ENCODE data around the gene ANGPTL5.

DNA sequence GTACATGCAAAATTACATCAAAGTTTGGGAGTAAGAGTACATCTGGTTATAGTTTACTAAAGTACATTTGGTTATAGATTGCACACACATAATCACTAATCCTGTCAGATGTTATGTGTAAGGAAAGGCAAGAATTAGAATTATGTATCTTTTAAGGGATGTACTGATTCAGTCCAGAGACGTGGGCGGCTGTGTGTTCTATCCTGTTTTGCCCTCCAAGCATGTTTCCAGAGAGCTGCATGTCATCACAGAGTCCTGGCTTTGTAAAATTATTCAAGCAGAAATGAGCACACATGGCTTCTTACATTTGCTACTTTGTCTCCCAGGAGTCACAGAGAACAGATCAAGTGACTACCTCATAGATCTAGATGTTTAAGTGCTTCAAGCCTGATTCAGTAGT is 34.7 kb downstream of the ANGPTL5 start:
- TF ChIP-seq, protein P1, sequence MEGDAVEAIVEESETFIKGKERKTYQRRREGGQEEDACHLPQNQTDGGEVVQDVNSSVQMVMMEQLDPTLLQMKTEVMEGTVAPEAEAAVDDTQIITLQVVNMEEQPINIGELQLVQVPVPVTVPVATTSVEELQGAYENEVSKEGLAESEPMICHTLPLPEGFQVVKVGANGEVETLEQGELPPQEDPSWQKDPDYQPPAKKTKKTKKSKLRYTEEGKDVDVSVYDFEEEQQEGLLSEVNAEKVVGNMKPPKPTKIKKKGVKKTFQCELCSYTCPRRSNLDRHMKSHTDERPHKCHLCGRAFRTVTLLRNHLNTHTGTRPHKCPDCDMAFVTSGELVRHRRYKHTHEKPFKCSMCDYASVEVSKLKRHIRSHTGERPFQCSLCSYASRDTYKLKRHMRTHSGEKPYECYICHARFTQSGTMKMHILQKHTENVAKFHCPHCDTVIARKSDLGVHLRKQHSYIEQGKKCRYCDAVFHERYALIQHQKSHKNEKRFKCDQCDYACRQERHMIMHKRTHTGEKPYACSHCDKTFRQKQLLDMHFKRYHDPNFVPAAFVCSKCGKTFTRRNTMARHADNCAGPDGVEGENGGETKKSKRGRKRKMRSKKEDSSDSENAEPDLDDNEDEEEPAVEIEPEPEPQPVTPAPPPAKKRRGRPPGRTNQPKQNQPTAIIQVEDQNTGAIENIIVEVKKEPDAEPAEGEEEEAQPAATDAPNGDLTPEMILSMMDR (IDR thresholded peaks at IDR 0.05 in 2 of 3, conservative IDR thresholded peaks at IDR 0.05 in 1 of 3; ENCODE audit: insufficient read depth in 2 of 3, low read depth in 1 of 3, low read length in 3 of 3) = no peak
- TF ChIP-seq TSHZ1 (CRISPR knock-in tag; IDR thresholded peaks at IDR 0.05) (no peak), MXI1 (IDR thresholded peaks at IDR 0.05; ENCODE audit: low read depth, low read length) (no peak), JUNB (CRISPR knock-in tag; conservative IDR thresholded peaks at IDR 0.05) (no peak), PBX2 (CRISPR knock-in tag; IDR thresholded peaks at IDR 0.05; ENCODE audit: low read depth) (no peak), PBX2 (tag; conservative IDR thresholded peaks at IDR 0.05; ENCODE audit: low read depth) (no peak), ZFX (CRISPR knock-in tag; IDR thresholded peaks at IDR 0.05) (no peak), BRF1 (IDR thresholded peaks at IDR 0.05; ENCODE audit: borderline replicate concordance, extremely low read depth, insufficient read length) (no peak), FOXK1 (CRISPR knock-in tag; IDR thresholded peaks at IDR 0.05; ENCODE audit: borderline replicate concordance) (no peak), GTF2A2 (tag; IDR thresholded peaks at IDR 0.05) (no peak), ZSCAN29 (IDR thresholded peaks at IDR 0.05) (no peak), CBFB (CRISPR knock-in tag; IDR thresholded peaks at IDR 0.05) (no peak)
- TF ChIP-seq, protein P2, sequence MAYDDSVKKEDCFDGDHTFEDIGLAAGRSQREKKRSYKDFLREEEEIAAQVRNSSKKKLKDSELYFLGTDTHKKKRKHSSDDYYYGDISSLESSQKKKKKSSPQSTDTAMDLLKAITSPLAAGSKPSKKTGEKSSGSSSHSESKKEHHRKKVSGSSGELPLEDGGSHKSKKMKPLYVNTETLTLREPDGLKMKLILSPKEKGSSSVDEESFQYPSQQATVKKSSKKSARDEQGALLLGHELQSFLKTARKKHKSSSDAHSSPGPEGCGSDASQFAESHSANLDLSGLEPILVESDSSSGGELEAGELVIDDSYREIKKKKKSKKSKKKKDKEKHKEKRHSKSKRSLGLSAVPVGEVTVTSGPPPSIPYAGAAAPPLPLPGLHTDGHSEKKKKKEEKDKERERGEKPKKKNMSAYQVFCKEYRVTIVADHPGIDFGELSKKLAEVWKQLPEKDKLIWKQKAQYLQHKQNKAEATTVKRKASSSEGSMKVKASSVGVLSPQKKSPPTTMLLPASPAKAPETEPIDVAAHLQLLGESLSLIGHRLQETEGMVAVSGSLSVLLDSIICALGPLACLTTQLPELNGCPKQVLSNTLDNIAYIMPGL (CRISPR knock-in tag; IDR thresholded peaks at IDR 0.05) = no peak
